GM20000 (cell line): ENCODE data around the gene CBL.

ENCODE experiments used
- DNase-seq: peaks from one replicate; pipeline ENCODE4 v3.0.0; 2012; ENCODE audit warnings: low spot score
- TF ChIP-seq, protein P1 (sequence below): IDR thresholded peaks from 2 replicates; pipeline ENCODE4 v1.5.1; 2012; ENCODE audit warnings: mild to moderate bottlenecking, control low read depth; ENCODE audit errors: extremely low read depth, missing control alignments

CBL gene

DNA sequence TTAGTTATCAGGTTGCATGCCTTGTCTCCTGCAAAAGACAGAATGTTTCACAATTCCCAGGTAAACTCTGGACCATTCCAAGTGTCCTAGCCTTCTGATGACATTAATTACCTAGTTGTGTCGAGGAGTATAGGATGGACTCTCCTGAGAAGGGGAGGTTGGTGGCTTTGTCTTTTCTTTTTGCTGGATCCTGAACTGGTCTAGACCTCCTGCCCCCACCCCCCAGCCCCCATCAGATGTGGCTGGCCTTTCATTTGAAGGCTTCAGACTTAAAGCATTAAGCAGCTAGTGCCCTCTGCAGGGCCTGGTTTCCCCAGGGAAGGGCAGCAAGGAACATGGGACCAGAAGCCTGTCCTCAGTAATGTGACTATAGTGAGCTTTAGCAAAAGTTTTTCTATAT is 101.1 kb downstream of the CBL start:
- no peak for DNase-seq

DNA sequence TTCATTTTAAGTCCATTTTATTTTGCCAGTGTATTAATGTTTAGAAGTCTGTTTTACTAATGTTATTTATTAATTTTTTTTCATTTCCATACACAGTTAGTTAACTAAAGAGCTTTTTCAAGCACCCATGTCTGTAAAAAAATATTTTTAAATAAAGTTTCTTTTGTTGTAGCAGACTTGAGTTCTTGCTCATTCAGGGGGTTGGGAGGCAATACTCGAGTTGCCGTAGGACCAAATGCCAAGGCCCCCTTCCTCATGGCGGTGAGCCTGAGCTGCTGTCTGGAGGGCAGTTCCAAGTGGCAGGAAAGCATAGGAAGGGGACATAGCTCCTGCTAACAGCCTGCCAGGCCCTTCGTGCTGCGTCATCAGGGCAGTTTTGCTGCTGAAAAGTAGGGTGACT is 101.8 kb downstream of the CBL start:
- no peak for DNase-seq
- TF ChIP-seq, protein P1, sequence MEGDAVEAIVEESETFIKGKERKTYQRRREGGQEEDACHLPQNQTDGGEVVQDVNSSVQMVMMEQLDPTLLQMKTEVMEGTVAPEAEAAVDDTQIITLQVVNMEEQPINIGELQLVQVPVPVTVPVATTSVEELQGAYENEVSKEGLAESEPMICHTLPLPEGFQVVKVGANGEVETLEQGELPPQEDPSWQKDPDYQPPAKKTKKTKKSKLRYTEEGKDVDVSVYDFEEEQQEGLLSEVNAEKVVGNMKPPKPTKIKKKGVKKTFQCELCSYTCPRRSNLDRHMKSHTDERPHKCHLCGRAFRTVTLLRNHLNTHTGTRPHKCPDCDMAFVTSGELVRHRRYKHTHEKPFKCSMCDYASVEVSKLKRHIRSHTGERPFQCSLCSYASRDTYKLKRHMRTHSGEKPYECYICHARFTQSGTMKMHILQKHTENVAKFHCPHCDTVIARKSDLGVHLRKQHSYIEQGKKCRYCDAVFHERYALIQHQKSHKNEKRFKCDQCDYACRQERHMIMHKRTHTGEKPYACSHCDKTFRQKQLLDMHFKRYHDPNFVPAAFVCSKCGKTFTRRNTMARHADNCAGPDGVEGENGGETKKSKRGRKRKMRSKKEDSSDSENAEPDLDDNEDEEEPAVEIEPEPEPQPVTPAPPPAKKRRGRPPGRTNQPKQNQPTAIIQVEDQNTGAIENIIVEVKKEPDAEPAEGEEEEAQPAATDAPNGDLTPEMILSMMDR: no peak

More for the DNA sequence above, 101.1 kb downstream of the CBL start:
- TF ChIP-seq, protein P1: no peak

GRCh38 chr11:119309411-119309810 is 103.3 kb downstream of the CBL start:
- DNase-seq: no peak
- TF ChIP-seq, protein P1: no peak

DNA sequence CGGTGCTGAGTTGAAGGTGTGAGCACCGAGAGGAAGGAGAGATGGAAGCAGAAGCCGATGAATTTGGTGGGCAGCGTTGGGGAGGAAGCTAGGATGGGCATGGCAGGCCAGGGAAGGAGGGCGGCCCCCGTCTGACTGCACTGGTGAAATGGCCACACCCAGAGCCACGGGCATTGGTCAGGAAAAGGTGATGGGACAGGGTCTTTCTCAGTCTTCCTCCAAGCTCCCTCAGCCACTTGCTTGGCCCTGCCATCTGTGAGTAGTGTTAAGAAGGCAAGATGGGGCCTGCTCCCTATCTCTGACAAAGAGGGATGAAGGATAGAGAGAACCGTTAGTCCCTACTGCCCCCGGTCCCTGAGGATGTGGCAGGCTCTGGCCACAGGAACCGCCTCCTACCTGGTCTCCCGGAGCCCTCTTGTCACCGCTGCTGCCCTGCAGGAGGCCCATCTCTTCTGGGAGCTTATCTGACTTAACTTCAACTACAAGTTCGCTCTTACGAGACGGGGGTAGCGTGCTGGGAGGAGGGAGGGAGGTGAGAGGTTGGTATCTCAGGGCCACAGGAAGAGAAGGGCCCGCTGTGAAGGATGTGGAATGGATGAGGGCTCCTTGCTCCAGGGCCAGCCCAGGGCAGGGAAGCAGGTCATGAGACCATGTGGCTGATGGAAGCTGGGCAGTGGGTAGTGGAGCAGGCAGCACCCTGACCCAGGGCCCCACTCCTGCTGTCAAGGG is 104.0 kb downstream of the CBL start:
- TF ChIP-seq, protein P1: no peak
- DNase-seq: no peak

- TF ChIP-seq, protein P1: no peak
- no peak for DNase-seq
Measured at GRCh38 chr11:119310682-119311052, 104.5 kb downstream of the CBL start.

DNA sequence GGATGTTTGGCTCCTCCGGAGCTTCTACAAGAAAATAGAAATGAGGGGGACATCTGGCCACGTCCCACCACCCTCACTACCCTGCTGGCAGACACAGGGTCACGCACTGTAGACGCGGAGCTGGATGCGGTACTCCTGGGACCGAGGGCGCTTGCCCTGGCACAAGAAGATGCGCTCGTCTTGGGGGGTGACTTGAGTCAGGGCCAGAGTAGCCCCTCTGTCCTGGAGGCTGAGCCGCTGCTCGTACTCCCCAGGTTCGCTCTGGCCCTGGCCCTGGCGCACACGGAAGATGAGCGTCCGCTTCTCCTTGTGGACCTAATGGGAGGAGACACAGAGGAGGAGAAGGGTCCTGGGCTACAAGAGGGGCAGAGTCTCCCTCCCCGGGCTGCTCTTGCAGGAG is 108.6 kb downstream of the CBL start:
- TF ChIP-seq, protein P1: no peak
- no peak for DNase-seq

DNA sequence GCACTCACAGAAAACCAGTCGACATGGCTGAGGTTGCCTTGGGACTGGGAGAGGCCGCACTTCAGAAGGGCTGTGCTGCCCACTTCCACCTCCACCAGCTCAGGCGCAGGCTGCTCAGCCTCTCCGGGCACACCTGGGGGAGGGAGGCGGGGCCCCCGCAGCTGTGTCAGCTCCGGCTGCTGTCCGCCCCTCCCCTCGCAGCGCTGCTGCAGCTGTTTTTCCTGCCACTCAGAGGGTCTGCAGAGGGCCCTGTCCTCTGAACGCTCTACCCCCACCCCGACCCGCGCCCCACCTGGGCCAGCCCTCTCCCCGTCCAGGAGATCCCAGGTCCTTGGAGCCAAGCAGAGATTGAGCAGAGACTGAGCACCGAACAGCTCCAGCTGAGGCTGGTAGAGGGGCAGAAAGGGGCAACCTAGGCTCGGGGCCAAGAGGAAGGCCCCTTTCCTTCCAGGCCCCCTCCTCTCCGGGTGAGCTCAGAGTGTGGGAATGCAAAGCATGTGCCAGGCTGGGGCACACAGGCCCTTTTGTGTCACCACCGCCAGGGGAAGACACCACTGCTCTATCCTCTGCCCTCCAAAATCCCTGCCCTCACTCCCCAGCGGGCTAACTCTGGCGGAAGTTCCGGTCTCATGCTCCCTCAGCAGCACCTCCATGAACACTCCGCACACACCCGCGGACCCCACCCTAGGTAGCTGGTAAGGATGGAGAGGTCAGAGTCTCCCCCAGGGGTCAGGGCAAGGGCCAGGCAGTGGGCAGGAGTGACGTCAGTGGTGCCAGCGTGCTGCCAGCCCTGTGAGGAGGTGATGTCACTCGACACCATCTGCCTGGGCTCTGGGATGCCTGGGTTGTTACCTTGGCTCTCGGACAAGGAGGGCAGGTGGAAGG is 109.2 kb downstream of the CBL start:
- DNase-seq: peak; percentile 73
- TF ChIP-seq, protein P1: no peak
